ENCODE results near the gene PALB2.

PALB2 gene

DNA sequence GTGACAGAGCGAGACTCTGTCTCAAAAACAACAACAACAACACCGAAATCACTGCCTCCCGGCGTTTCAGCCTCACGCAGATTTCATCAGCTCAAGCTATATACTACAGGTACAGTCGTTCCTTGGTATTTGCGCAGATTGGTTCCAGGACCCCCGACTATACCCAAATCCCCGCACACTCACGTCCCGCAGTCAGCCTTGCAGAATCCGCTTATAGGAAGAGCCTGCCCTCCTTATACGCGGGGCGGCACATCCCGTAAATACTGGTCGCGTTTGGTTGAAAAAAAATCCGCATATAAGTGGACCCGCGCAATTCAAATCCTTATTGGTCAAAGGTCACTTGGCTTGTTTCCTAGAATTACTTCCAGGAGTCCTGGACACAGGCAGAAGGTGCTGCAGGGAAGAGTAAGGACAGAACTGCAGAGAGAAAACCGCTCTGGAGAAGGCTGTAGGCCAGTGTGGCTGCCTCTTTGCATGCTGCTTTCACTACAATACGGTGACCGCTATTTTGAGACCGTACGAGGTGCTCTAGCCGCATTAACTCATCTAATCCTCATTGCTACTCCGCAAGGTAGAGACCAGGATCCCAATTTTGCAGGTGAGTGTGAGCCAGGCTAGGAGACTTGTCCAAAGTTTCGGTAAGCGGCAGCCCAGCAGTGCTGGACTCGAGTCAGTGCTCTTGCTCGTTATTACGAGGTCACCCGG, 45.7 kb downstream of the PALB2 start:
- TF ChIP-seq, protein P1, sequence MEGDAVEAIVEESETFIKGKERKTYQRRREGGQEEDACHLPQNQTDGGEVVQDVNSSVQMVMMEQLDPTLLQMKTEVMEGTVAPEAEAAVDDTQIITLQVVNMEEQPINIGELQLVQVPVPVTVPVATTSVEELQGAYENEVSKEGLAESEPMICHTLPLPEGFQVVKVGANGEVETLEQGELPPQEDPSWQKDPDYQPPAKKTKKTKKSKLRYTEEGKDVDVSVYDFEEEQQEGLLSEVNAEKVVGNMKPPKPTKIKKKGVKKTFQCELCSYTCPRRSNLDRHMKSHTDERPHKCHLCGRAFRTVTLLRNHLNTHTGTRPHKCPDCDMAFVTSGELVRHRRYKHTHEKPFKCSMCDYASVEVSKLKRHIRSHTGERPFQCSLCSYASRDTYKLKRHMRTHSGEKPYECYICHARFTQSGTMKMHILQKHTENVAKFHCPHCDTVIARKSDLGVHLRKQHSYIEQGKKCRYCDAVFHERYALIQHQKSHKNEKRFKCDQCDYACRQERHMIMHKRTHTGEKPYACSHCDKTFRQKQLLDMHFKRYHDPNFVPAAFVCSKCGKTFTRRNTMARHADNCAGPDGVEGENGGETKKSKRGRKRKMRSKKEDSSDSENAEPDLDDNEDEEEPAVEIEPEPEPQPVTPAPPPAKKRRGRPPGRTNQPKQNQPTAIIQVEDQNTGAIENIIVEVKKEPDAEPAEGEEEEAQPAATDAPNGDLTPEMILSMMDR (conservative IDR thresholded peaks at IDR 0.05; ENCODE audit: low read depth, low read length): no peak
- Histone ChIP-seq H2AFZ (ENCODE audit: low read depth) (peak overlapping the region; percentile 81), H3K27ac (peak overlapping the region; percentile 63), H4K20me1 (ENCODE audit: insufficient read depth) (peaks cover 9% of the 10 kb centered on the region; the same call in 1 of the 2 replicates), H3K4me2 (peak overlapping the region; percentile 100), H3K4me3 (IDR thresholded peaks at IDR 0.05; ENCODE audit: insufficient read depth, low read depth, low read length) (no peak overlapping the region), H3K9ac (peak overlapping the region; percentile 84), H3K4me1 (ENCODE audit: low read depth, poor library complexity, severe bottlenecking) (peaks cover 25% of the 10 kb centered on the region), H3K36me3 (ENCODE audit: insufficient read depth) (no peaks in the 10 kb centered on the region; the same call in 1 of the 2 replicates), H3K79me2 (ENCODE audit: insufficient read depth, low read depth) (peaks cover 55% of the 10 kb centered on the region), H3K27me3 (ENCODE audit: insufficient read depth, low read depth) (no peaks in the 10 kb centered on the region)

DNA sequence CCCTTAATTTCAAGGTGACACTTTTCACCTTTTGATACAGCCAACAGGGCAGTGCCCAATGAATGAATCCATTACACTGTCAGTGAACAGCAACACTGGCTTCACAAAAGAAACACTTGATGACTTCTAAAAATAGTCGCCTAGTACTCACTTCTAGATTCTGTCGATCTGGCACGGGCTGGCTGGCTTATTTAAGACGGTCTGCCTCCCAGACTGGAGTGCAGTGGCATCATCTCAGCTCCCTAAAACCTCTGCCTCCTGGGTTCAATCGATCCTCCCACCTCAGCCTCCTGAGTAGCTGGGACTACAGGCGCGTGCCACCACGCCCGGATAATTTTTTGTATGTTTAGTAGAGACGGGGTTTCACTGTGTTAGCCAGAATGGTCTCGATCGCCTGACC, 46.9 kb downstream of the PALB2 start:
- Histone ChIP-seq H2AFZ (ENCODE audit: low read depth) (no peak overlapping the region), H3K79me2 (ENCODE audit: insufficient read depth, low read depth) (peaks cover 67% of the 10 kb centered on the region), H3K9ac (no peak overlapping the region), H4K20me1 (ENCODE audit: insufficient read depth) (peaks cover 9% of the 10 kb centered on the region; the same call in 1 of the 2 replicates), H3K4me3 (IDR thresholded peaks at IDR 0.05; ENCODE audit: insufficient read depth, low read depth, low read length) (no peak overlapping the region), H3K27me3 (ENCODE audit: insufficient read depth, low read depth) (no peaks in the 10 kb centered on the region), H3K27ac (no peak overlapping the region), H3K4me2 (peak overlapping the region; percentile 100; the same call in 1 of the 2 replicates), H3K36me3 (ENCODE audit: insufficient read depth) (no peaks in the 10 kb centered on the region; the same call in 1 of the 2 replicates), H3K4me1 (ENCODE audit: low read depth, poor library complexity, severe bottlenecking) (peaks cover 25% of the 10 kb centered on the region)
- TF ChIP-seq, protein P1 (conservative IDR thresholded peaks at IDR 0.05; ENCODE audit: low read depth, low read length): no peak

DNA sequence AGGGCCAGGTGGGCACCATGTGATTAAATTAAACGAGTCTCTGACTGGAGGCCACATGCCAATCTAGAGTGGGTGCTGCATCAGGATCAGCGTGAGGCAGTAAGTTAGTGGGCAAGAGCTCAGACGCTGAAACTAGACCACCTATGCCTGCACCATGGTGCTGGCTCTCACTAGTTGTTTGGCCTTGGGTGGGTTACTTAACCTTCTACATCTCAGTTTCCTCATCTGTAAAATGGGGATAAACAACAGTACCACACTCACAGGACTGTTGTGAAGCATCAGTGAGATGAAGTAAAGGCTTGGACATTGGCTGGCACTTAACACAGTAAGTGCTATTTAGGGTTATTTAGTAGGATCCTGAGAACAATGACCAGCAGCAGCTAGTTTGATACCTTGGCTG, 50.9 kb downstream of the PALB2 start:
- Histone ChIP-seq H3K4me3 (IDR thresholded peaks at IDR 0.05; ENCODE audit: insufficient read depth, low read depth, low read length) (no peak overlapping the region), H3K27ac (no peak overlapping the region), H3K4me2 (no peak overlapping the region), H3K9ac (no peak overlapping the region), H2AFZ (ENCODE audit: low read depth) (no peak overlapping the region), H4K20me1 (ENCODE audit: insufficient read depth) (peaks cover 9% of the 10 kb centered on the region; the same call in 1 of the 2 replicates), H3K4me1 (ENCODE audit: low read depth, poor library complexity, severe bottlenecking) (peaks cover 16% of the 10 kb centered on the region), H3K36me3 (ENCODE audit: insufficient read depth) (no peaks in the 10 kb centered on the region; the same call in 1 of the 2 replicates), H3K79me2 (ENCODE audit: insufficient read depth, low read depth) (peaks cover 90% of the 10 kb centered on the region), H3K27me3 (ENCODE audit: insufficient read depth, low read depth) (no peaks in the 10 kb centered on the region)
- TF ChIP-seq, protein P1 (conservative IDR thresholded peaks at IDR 0.05; ENCODE audit: low read depth, low read length): no peak

DNA sequence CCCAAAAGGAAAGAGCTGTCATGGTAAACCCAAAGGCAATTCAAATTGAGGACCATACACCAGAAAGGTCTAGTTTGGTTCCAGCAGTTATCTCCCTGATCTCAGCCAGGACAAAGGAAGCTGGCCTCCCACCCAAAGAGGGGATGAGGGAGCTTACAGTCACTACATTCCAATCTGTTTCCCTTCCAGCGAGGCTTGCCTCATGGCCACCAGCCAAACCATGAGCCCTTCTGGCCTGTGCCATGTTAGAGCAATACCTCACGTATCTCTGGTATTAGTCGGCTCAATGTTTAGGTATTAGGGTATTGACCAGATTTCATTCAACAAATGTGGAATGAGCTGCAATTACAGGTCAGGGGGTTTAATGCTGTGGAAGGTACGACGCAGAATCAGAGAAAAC, 53.4 kb downstream of the PALB2 start:
- TF ChIP-seq, protein P1 (conservative IDR thresholded peaks at IDR 0.05; ENCODE audit: low read depth, low read length): no peak
- peaks cover 66% of the 10 kb centered on the region for H3K79me2 ChIP-seq (ENCODE audit: insufficient read depth, low read depth)
- no peaks in the 10 kb centered on the region; the same call in 1 of the 2 replicates for H3K36me3 ChIP-seq (ENCODE audit: insufficient read depth)
- 0 out of 2 replicates have a peak, but pooled peaks cover 6% of the 10 kb centered on the region for H4K20me1 ChIP-seq (ENCODE audit: insufficient read depth)
- no peak overlapping the region for H3K27ac ChIP-seq
- H3K4me2 ChIP-seq: no peak overlapping the region
- no peak overlapping the region for H3K9ac ChIP-seq
- no peak overlapping the region for H2AFZ ChIP-seq (ENCODE audit: low read depth)
- H3K4me1 ChIP-seq (ENCODE audit: low read depth, poor library complexity, severe bottlenecking): no peaks in the 10 kb centered on the region
- no peaks in the 10 kb centered on the region for H3K27me3 ChIP-seq (ENCODE audit: insufficient read depth, low read depth)
- H3K4me3 ChIP-seq (IDR thresholded peaks at IDR 0.05; ENCODE audit: insufficient read depth, low read depth, low read length): no peak overlapping the region
